Stimulated activated CD4-positive, alpha-beta T cell treated with anti-CD3 and anti-CD28 coated beads, Interleukin-4, amount 100 ng/mL, for 1 hour (primary cell): Measurements from ENCODE around the gene PTCD3.

Source experiments
- DNase-seq: peaks from one replicate; pipeline ENCODE4 v3.0.0-alpha.2; 2020

Gene PTCD3

DNA sequence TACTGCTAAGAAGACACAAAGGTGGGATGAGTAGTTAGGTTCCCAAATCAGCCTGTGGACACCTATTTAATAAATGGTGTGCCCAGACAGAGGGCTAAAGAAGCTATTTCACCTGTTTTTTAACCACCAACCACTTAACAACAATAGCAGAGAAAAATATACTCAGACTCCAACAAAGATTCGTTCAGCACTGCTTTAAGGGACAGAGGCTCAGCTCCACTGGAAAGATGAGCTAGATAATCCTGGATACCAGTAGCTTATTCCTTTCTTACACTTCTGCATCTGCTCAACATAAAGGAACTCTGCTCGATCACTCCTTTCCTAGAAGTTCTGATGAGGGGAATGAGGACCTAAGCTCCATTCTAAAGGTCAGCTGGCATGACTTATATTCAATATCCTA is 44.5 kb downstream of the PTCD3 start:
- no peak for DNase-seq

DNA sequence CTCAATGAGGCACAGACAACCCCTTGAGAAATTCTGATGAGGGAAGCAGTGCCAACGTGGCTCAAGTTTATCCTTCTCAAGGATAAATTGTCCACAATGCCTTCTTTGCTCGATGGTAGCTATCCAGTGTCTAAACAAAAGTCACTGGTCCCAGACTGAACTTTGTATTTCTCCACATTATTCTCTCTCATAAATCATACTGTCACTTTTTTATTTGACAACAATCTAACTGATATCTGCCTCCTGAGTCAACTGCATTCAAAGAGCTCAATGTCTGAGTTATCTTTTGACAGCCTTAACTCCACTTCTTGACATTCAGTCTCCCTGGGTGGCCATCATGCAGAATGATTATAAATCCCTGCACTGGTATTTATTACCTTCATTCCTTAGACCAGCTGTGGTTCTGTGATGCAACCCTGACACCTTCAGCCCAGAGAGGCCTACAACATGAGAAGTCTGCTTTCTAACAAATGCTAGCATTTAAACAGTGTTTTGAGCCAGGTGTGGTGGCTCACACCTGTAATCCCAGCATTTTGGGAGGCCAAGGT is 51.0 kb downstream of the PTCD3 start:
- DNase-seq, result no peak

DNA sequence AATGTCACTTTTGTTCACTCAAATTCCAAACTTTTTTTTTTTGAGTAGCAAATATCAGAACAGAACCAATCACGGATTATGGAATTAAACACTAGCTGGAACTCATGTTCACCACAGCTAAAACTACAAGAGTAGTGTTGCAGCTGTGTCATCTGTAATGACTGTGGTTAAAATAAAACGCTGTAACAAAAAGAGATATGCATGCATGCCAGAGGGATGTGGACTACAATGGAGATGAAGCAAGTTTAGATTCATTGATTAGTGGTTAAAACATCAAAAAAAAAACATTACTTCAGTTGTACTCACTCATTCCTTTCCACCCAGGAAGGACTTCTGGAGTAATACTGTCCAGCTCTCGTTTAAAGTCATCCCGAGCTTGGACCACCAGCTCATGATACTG is 52.3 kb downstream of the PTCD3 start:
- DNase-seq, result no peak

DNA sequence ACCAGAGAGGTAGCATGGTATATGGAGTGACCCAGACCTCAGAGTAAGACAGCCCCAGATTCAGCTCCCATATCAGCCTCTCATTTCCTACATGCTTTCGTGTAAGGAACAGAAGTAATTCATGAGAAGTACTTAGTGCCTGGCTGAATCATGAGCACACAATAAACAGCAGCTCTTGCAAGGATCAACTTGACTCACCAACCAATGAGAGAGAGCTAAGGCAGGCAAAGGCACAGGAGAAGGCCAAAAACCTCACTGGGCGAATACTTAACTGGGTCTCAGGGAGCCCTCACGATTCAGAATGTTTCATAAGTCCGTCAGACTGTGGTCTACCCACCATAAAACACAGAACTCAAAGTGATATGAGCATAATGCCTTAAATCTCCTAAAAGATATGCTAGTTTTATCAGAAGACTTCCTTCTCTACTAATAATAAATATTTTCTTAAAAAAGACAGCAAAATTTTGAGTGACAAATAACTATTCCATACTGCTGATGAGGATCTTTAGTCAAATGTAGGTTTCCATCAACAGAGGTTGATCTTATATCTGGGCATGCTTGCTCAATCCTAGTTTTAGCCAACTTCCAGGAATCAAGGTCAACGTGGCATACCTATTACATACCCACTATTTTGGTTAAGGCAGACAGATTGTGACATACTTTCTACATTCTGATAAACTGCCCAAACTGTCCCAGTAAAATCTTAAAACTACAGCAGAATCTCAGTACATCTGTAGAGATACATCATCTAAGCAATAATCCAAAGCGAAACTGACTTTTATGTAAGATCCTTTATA is 54.3 kb downstream of the PTCD3 start:
- DNase-seq, result no peak

DNA sequence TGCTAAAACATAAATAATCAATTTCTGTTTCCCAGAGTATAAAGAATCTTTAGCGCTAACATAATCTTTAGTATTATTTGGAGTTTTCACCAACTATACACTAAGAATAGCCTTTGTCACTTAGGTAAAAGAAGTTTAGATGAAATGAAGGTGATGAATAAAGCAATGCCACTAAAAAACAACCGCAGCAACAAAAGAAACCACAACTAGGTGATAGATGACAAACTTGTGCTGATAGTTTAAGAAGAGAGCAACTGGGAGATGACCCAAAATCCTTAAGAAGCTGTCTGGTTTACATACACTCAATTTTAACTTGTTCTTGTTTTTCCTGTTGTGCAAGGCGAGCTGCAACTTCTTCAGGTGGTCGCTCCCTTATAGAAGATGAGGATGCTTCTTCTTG is 64.4 kb downstream of the PTCD3 start:
- no peak for DNase-seq

DNA sequence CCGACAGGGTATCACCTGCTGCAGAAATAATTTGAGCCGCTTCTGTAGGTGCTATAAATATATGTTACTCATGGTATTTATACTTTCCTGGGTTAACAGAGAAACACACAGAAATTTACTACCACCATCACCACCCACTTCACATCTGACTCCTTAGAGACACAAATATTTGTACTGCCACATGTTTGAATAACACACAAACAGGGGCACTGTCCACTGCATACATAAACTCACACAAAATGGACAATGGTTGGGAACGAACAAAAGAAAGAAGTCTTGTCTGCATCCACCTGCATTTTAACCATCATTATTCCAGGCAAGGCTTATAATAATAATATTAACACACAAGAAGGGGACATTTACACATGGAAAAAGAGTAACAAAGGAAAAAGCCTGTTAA is 65.3 kb downstream of the PTCD3 start:
- DNase-seq, result no peak

DNA sequence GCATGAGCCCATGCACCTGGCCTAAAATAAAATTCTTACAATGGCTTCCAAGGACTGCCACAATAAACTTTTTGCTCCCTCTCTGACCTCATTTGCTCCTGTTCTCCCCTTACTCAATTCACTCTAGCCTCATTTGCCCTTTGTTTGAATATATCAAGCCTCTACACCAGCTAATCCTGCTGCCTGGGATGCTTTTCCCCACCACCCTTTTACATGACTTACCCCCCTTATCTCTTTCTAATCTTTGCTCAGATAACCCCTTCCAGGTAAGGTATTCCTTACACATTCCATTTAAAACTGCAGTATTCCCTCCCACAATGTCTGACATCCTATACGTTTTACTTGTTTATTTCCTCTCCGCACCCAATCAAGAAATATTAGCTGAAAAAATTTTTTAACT is 66.6 kb downstream of the PTCD3 start:
- DNase-seq, result no peak

DNA sequence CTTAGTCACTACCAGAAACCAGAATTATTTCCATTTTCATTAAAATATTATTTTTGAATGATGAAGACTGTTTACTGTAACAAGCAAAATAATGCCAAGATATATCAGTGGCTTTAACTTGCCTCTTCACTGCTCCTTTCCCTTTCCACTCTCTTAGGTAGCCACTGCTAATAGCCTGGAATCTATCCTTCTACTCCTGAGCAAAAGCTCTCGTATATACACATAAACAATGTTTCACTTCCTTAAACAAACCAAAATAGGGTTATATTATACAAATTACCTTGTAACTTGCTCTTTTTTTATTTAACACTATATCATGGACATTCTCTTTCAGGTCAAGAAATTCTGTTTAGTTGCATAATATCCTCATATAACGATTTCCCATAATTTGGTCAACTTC is 68.4 kb downstream of the PTCD3 start:
- no peak for DNase-seq

DNA sequence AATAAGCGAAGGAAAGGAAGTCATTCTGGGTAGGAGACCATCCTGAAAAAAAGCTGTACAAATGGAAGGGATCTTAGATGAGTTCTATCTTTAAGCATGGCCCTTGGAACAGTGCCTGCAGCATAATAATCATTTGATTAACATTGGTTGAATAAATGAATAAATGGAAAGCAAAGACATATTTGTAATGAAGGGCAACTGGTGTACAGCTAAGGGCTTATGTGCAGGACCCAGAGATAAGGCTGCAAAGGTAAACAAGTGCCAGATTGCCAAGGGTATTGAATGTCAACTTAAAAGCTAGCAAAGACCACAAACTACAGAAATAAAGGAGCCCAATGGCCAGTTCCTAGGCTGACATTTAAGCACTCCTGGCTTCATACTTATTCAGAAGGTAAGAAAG is 69.8 kb downstream of the PTCD3 start:
- DNase-seq, result no peak

DNA sequence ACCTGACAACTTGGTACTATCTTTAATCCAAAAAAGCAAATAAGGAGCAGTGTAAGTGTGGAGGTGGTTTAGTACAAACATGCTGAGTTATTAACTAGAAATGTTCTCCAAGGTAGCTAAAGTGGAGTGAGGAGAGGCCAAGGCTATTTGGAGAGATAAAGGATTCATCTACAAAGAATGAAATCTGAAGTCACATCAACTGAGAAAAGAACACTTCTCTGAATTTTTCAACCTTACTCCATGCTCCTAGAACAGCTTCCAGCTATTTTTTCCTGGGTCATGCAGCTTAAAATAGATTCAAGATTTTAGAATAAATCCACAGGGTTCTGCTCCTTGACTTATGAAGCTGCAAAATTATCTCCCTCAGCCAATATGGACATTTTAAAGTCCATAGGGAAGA is 70.6 kb downstream of the PTCD3 start:
- no peak for DNase-seq

DNA sequence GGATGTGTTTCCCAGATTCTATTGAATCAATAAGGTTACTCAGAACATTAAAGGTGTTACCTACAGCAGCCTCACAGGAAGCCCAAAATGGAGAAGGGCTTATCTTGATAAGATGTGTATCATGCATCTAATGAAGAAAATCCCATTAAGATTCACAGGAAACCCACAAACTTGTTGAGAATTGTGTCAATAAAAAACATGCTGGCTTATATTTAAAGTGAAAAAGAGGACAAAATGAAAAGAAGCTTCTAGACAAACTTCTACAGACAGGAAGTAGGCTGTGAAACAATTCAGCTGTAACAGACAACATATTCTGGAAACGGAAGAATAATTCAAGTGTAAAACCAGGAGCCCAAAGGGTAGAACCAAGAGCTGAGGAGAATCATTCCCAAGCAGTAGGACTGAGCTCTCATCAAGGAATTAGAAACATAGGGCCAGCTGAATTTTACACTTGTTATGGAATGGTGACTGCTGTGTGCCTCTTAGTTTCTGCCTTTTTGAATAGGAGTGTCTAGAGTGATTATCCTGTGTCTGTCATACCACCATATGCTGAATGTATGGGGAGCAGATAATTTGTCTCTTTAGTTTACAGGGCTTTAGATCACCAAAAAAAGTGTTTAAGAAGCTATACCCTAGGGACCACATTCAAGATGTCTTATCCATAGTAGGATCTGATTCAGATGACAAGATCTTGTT is 79.6 kb downstream of the PTCD3 start:
- DNase-seq, result no peak

DNA sequence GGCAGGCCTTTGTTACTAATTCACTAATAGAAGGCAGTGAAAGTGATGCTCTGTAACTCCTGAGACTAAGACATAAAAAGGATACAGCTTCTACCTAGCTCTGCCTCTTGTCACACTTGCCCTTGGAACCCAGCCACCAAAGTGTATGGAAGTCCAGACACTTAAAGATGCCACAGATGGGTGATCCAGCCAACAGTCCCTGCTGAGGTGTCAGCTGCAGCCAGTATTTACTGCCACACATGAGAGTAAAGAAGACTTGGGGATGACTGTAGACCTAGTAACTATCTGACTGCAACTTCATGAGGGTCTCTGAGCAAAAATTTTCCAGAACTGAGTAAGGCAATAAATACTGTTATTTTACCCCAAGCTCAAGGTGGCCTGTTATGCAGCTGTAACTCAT is 80.4 kb downstream of the PTCD3 start:
- DNase-seq, result no peak

DNA sequence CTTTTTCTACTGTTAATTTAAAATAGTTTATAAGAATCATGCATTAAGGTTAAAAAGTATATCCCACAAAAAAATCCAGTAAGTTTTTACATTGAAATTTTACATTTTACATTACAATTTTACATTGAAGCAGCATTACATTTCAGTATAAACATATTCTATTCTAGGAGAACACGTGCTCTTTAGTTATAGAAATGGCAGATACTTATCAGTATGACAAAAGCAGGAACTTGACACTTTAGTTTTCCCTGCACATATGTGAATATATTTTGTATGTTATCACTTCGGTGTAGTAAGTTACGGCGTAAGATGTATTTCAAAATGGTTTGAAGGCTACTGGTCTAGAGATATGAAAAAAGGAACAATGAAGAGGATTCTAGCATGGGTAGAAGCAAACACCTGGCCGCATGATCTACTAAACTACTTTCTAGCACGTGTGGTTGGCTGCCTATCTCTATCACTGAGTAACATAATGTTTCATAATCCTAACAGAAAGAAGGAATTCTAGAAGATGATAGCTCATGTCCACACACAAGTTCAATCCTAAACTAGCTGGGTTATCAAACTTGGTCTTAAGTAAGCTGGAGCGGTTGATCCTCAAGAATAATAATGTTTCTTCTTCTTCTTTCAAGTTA is 83.9 kb downstream of the PTCD3 start:
- DNase-seq, result no peak
